NCI-H187 (cell line): Measurements from ENCODE around the gene ALDOA.

Experiments used
- DNase-seq, 2 experiments: peaks; one replicate each; lab custom pipeline; 2025; lab: John Stamatoyannopoulos, UW

ALDOA gene

DNA sequence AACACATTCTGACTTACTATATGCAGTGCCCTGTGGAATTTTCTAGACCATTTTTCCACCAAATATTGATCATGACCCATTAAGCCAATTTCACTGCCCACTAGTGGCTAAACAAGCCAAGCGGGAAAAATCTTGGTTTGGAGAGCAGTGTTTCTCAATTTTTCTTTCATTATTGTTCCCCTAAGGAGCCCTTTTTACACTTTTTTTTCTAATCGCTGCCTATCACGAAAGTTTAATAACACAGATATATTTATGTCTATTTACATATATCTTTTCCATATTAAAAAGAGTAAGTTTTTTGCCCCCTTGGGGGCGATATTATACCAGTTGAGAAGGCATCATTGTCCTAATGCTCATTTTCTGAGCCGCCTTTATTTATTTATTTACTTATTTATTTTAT, 23.7 kb upstream of the ALDOA start:
- no peak for DNase-seq

DNA sequence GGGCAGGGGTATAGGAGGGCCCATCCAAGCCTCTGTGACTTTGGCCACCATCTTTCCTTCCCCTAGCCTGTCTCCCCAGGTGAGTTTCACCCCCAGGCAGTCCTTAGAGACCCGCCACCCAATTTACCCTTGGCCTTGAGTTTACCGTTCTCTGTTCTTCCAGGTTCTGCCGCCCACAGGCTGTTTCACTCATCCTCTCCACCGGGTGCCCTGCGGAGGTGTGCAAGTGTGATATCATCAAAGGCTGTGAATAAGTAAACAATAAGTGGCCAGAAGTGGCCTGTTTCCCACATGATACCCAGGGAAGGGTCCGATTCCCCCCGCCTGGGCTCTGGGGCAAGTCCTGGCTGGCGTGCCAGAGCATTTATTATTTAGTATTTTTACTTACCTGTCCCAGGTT, 19.4 kb upstream of the ALDOA start:
- no peak for DNase-seq

DNA sequence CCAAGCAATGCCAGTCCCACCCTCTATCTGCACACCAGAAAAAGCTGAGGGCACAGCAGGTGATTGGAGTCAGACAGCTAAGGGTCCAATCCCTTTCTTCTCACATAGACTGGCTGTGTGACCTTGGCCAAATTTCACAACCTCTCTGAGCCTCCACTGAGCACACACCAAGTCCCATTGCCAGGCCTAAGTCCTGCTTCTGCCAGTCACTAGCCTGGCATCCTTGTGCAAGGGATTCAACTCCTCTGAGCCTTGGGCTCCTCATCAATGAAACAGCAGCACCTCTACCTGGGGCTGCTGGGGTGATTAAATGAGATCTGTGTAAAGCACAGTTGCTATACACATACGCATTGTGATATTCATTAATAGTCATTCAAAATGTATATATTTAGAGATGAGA, 19.0 kb upstream of the ALDOA start:
- no peak for DNase-seq

DNA sequence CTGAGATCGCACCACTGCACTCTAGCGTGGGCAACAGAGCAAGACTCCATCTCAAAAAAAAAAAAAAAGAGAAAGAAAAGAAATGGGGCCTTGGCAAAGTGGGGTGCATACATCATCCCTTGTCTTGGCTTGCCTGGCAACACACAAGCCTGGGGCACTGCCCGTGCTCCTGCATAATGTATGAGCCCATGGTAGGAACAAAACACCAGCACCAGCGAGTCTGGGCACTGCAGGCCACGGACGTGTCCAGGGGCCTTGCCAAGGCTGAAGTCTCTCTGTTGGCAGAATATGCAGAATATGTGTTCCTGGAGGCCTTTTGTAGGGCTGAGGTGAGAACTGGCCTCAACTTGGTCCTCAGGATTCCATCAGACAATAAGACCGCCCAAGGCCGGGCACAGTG, 15.7 kb upstream of the ALDOA start:
- DNase-seq = no peak

DNA sequence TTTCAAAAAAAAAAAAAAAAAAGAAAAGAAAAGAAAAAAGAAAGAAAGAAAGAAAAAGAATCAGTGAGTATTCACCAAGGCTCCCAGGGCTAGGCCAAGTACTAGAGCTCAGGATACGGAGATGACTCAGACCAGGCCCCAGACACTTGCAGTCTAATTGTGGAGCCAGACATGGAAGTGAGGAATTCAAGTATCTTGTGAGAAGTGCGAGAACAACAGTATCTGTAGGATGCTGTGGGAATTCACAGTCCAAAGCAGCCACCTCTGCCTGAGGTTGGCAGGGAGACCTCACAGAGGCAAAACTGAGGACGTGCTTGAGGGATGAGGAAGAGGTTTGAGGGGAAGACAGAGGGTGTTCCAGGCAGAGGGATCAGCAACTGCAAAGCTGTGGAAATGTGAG, 14.0 kb upstream of the ALDOA start:
- DNase-seq = no peak

DNA sequence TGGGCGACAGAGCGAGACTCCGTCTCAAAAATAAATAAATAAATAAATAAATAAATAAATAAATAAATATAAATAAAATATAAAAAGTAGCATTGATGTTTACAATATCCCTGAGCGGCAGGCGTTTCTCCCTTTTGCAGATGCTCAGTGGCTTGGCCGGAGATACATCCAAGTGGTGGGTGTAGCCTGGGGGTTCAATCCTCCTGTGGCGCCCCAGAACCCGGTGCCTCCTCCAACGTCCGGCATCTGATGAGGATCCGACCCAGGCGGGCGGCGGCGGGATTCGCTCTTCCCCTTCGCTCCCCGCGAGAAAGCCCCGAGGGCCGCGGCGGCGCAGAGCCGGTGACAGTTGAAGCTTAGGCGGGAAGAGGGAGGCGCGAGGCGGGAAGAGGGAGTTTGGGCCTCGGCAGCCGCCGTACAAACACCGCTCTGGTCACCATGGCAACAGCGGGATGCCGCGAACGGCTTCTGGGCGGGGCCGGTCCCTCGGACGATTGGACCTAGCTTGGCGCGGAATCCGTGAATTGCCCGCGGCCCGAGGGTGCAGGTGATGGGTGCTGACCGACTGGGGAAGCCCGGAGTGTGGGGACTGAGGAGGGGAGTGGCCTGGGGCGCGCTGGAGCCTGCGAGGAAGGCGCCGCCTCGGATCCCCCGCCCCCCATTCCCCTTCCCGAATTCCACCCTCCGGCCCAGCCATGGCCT, 12.7 kb upstream of the ALDOA start:
- DNase-seq = peak; percentile 39 to 68

DNA sequence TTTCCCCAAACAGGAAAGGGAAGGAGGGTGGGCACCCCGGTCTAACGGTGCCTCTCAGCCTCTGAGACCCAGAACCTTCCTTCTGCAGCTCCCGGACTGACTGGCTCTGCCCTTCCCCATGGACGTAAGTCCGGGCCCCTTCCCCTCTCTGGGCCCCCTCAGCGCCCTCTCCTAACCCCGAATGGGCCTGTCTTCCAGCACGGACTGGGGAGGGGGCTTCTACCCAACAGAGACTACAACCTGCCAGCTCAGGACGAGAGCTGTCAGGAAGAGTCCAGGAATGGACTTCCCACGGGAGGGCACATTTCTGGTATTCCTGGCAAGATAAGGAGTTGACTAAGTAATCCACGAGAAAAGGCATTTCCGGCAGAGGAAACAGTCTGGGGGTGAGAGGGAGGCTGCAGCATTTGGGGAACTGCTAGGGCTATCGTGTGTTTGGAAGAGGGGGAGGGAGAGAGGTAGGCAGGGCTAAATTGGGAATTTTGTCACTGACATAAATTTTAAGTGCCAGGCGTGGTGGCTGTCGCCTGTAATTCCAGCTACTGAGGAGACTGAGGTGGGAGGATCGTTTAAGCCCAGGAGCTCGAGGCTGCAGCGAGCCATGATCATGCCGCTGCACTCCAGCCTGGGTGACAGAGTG, 12.1 kb upstream of the ALDOA start:
- DNase-seq = no peak

DNA sequence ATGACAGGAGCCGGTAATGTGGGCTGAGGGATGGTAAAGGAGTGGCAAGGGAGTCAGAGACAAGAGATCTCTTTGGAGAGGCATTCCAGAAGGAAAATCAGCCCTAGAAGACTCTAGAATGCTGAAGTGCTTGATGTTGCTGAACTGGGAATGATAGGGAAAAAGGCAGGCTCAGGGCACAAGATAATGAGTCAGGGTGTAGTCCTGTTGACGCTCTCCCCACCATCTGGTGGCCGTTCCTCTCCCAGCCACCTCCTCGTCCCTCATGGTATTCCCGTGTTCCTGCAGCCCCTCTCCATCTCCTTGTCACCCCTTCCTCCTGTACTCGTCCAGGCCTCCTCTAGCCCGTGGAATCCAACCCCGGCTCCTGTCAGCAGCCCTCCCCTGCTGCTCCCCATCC, 11.1 kb upstream of the ALDOA start:
- DNase-seq = no peak

DNA sequence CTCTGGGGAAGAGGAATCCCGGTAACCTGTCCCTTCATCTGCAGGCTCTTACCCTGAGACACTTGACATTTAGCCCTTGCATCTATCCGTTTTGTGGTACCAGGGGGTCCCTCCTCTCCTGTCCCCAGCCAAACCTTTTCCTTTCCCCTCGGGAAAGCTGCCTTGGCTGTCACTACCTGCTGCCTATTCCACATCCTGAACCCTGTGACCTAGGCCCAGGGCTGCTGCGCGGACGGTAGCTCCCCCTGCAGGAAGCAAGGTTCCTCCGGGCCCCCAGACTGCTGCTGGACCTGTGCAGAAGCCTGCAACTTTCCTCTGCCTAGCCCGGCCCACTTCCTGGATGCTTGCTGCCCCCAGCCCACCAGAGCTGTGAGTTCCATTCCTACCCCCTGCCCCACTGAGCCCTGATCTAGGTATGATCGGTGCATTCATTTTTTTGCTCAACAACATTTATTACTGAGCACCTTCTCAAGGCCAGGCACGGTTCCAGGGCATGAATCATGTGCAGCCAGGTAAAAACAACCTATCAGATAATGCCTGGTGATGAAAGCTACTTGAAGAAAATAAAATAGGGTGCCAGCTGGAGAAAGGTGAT, 10.5 kb upstream of the ALDOA start:
- DNase-seq = no peak

DNA sequence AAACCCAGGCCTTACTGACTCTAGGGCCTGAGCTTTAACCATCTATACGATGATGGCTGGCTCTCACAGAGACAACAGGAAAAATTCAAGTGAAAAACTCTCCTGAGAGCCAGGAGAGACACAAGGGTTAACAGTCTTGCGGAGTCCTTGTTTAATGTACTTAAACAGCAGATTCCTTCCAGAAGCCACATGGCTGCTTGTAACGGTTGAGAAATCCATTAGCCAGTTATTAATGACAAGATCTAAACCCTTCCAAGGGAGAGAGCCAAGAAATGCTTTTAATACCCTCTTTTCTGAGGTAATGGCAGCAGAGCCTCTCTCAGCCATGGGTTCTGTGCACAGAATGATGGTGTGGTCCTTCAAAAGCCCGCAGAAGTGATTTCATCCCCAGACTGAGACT, 5.2 kb upstream of the ALDOA start:
- DNase-seq = no peak

DNA sequence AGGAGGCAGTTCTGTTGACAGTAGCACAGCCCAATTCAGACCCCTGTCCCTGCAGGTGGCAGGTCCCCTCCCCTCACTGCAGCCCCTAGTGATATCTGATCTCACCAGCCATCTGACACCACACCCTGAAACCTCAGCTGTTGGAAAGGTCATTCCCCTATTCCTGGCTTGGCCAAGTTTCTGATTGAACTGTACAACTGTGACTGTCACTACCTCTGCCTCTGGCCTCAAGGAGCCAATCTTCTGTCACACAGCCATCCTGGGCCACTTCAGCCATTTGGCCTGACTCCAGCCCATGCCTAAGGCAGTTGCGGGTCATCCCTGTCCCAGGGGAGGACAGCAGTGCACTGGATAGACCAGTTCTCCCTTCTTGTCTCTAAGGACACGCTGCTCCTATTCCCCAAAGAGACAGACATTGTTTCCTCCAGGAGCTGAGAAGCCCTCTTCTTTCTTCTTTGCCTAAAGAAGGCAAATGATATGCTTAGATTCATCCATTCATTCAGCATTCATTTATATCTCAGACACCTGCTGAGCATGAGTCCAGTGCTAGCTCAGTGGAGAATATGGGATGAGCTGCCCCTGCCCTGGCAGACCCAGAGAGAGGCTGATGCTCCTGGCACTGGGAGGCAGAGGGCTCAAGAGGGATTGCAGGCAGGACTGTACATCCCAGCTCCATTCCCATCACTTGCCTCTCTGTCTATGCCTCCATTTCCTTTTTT, 4.6 kb upstream of the ALDOA start:
- no peak for DNase-seq

DNA sequence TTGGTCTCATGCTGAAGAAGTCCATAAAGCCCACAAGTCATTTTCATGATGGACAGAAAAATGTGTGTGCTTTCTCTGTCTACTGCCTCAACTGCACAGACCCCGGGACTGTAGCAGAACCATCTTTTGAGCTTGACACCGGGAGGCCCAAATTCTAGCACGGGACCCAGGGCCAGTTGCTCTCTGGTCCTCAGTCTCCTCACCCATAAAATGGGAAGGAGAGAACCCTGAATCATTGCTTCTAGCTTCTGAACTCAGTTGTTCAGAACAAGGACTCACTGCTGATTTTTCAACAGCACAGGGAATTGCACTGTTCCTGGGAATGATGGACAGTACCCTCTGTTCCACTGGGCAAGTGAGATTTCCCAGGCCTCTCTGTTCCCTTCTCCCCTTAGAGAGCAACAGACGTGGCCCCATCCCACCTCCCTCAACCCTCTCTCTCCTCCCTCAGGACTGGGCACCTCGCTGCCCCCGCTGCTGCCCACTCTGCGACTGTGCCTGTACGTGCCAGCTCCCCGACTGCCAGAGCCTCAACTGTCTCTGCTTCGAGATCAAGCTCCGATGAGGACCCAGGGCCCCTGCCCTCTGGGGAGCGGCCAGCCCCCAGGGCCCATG, 2.2 kb upstream of the ALDOA start:
- DNase-seq = no peak

DNA sequence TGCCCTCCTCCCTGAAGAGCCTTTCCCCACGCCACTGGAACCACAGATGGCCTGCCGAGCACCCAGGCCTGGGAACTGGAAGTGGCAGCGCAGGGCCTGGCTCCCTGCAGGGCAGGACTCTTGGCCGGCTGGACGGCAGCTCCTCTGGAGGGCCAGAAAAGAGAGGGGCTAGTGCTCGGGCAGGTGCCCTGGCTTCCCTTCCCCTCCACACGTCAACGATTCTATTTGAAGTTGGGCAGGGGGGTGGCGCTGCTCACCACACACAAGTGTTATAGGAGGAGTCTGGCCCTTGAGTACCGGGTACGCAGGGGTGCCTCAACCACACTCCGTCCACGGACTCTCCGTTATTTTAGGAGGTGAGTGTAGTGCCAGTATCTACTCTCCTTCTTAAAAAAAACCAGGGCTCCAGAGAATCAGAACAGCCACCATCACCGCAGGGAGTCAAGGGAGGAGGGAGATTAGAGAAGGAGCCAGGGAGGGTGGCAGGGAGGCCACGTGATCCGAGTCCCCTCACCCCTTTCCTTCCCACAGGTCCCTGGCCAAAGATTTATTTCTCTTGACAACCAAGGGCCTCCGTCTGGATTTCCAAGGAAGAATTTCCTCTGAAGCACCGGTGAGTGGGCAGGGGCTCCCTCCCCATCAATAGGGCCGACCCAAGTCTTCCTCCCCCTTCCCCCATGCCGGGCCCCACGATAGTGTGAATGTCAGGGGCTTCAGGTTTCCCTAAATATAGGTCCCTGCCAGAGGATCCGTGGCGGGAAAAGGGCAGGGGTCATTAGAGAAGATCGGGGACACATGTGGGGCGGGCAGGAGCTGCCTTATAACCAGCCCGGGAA, 1.4 kb upstream of the ALDOA start:
- peak; percentile 25 for DNase-seq

DNA sequence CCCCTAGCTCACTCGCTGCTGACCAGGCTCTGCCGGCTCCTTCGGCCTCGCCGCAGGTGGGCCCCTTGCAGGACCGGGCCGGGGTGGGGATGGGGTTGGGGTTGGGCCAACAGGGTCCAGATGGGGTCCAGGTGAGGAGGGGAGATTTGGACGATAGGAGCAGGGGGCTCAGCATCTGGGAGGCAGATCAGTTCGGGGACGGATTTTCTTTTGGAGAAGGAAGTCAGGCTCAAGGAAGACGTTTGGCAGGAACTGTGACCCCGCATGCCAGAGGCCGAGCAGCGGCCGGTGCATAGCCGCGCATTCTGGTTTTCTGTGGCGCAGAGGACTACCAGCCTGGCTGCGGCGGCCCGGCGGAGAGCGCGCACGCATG, 845 bp upstream of the ALDOA start:
- DNase-seq = no peak

DNA sequence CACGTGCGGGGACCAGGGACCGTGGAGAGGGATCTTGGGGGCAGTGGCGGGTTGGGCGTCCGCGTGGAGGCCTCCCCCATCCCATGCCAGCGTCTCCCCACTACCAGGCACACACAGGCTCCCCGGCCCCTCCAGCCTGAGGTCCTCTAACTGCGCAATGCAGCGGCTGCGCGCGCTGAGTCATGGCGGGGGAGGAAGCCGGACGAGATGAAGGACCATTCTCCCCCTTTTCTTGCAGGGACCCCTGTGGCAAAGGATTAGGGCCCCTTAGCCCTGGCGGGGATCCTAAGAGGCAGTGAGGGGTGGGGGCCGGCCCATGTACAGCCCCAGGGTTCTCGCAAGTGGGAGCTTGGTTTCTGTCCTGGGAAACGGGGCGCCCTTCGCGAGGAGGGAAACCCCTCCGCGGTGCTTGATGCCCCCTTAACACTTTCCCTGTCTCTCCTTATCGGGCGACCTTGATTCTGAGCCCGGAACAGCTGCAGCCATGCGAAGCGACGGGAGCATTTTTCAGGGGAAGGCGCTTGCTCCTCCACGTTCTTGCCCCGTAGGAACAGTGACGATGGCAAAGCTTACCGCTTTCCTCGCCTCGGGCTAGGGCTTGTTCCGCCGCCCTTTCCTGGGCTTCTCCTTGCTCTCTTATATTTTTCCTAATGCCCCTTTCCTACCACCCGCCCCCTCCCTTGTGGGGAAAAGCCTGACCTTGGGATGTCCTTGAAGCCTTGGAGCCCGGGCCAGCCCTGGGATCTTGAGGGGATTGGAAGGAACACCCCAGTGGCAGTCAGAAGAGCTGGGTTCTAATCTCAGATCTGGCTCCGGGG, 592 bp downstream of the ALDOA start:
- DNase-seq = no peak

DNA sequence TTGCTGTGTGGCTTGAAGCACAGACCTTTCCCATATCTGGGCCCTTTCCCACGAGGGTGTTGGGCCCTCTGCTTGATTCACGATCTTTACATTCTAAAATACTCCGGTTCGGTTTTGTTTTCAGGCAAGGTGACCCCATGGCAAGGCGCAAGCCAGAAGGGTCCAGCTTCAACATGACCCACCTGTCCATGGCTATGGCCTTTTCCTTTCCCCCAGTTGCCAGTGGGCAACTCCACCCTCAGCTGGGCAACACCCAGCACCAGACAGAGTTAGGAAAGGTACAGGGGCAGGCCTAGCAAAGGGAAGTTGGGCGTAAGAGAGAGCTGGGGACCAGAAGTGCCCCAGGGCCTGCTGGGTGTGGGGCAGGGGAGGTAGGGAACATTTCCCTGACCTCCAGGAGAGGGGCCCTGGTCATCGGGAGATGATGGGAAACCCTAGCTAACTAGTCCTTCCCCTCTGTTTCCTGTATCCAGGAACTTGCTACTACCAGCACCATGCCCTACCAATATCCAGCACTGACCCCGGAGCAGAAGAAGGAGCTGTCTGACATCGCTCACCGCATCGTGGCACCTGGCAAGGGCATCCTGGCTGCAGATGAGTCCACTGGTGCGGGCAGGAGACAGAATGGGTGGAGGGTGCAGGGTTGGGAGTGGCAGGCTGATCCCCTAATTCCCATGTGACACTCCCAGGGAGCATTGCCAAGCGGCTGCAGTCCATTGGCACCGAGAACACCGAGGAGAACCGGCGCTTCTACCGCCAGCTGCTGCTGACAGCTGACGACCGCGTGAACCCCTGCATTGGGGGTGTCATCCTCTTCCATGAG, 1.4 kb downstream of the ALDOA start:
- no peak for DNase-seq

DNA sequence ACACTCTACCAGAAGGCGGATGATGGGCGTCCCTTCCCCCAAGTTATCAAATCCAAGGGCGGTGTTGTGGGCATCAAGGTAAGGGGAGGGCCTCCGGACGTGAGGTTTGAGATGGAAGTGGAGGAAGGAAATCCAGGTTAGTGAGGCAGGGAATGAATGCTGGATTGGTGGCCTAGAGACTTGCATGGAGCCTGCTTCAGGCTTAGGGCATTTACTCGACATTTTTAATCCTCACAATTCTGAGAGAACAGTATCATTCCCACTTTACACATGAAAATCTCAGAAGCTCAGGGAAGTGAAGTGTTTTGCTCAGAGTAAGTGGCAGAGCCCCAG, 2.0 kb downstream of the ALDOA start:
- DNase-seq = no peak

DNA sequence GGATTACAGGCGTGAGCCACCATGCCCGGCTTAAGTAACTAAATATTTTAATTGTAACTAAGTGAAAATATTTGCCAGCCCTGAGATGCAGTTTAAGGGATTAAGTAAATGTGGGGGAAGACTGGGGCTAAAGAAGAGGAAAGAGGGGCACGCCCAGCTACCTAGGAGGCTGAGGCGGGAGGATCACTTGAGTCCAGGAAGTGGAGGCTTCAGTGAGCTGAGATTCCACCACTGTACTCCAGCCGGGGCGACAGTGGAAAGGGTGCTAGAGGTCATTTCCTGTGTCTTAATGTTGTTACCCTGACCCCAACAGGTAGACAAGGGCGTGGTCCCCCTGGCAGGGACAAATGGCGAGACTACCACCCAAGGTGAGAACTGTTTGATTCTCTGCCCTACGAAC, 2.8 kb downstream of the ALDOA start:
- DNase-seq = no peak

DNA sequence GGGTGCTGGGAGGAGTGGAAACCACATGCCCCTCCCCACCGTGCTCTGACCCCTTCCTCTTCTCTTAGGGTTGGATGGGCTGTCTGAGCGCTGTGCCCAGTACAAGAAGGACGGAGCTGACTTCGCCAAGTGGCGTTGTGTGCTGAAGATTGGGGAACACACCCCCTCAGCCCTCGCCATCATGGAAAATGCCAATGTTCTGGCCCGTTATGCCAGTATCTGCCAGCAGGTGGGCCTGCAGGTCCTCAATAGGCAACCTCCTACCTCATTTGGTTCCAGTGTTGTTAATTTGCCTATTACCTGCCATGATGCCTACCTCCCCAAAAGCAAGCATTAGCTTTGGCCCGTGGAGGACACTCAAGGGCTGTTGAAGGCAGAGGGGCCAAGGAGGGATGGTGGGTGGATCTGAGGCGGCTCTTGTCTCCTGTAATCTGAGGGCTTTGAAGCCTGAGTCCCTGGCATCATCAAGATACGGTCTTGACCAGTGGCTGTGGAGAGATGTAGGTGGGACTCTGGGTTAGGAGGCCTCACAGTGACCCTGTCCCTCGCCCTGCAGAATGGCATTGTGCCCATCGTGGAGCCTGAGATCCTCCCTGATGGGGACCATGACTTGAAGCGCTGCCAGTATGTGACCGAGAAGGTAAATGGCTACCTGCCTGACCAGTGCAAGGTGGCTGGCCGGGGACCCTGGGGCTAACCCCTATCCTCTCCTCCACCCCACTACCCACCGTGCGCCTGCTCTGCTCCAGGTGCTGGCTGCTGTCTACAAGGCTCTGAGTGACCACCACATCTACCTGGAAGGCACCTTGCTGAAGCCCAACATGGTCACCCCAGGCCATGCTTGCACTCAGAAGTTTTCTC, 3.4 kb downstream of the ALDOA start:
- DNase-seq = no peak
